Spinal cord (tissue), 10 donors: ENCODE measurements around the gene TTC39B. TPM values are rescaled to one million over a fixed set of nuclear protein-coding genes. Genes with fewer than 3 reads are reported as not detected.

Experiments used
- DNase-seq, 6 donors: peaks; one replicate each; pipeline versions ENCODE4 v3.0.0 to v3.0.0-alpha.2; 2013 to 2015; ENCODE audit warnings: low spot score in 6 of 6, low read depth in 4 of 6
- H3K27ac ChIP-seq: one replicate; pipeline ENCODE4 v1.5.1; 2013; ENCODE audit warnings: low read depth, low read length, control low read depth
- H3K27me3 ChIP-seq: one replicate; pipeline ENCODE4 v1.6.1; 2013; ENCODE audit warnings: low read length; ENCODE audit not compliant: control insufficient read depth, insufficient read depth
- H3K36me3 ChIP-seq: one replicate; pipeline ENCODE4 v1.6.1; 2013; ENCODE audit warnings: low read length; ENCODE audit not compliant: control insufficient read depth, insufficient read depth
- H3K4me1 ChIP-seq: one replicate; pipeline ENCODE4 v1.6.1; 2013; ENCODE audit warnings: low read length; ENCODE audit not compliant: control insufficient read depth, insufficient read depth
- H3K4me3 ChIP-seq: one replicate; pipeline ENCODE4 v1.5.1; 2013; ENCODE audit warnings: low read depth, low read length, control low read depth
- H3K9me3 ChIP-seq: one replicate; pipeline ENCODE4 v1.6.1; 2013; ENCODE audit warnings: low read length; ENCODE audit not compliant: control insufficient read depth, insufficient read depth
- WGBS: methylation state at CpG from one replicate; pipeline ENCODE4 v1.1.5; 2013; ENCODE audit warnings: missing lambda C conversion rate; ENCODE audit not compliant: insufficient coverage; 5-methylcytosine and 5-hydroxymethylcytosine counted together
- polyA plus RNA-seq, 2 donors: library from polyadenylated mRNA; unstranded; fragments of 120-200 nt; gene quantifications; one replicate each; pipeline ENCODE4 v1.2.1, GENCODE V29; 2013; ENCODE audit not compliant: insufficient read length in 2 of 2
- total RNA-seq, 2 donors: library from RNA; depleted of rRNA in 1 of 2; stranded (reverse); fragments of 120-200 nt in 1 of 2; fragments of >200 nt in 1 of 2; gene quantifications; one replicate each; pipeline versions ENCODE4 v1.2.3 to v1.2.4, GENCODE V29; 2013 to 2014
- donor health status: healthy.

Gene TTC39B
- total and polyA plus RNA-seq, 4 donors = 5.3 to 25.2 (median 10.1) TPM

DNA sequence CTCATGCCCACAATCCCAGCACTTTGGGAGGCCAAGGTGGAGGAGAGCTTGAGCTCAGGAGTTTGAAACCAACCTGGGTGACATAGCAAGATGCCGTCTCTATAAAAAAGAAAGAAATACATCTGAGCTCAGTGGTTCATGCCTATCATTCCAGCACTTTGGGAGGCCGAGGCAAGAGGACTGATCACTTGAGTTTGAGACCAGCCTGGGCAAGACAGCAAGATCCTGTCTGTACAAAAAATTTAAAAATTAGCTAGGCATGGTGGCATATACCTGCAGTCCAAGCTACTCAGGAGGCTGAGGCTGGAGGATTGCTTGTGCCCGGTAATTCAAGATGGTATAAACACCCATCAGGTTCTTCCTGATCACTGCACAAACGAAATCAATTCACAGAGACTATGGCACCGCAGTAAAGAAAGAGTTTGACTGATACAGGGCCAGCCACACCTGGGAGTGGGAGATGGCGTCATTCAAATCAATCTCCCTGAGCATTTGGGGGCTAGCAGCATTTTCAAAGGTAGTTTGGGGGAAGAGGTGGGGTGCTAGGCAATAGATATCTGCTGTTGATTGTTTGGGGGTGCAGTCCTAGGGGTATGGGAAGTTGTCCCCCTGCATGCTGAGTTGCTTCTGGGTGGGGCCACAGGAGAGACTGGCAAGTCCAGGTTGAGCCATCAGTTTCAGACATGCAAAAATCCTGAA lies 169.2 kb downstream of the TTC39B start:
- H3K27ac ChIP-seq = no peak overlapping the region
- no peak for DNase-seq
- no peak overlapping the region for H3K4me3 ChIP-seq
- H3K36me3 ChIP-seq = no peaks in the 10 kb centered on the region
- no peaks in the 10 kb centered on the region for H3K9me3 ChIP-seq
- WGBS = 97% methylated on average over 6 of the region's 6 CpGs
- H3K4me1 ChIP-seq = no peaks in the 10 kb centered on the region
- no peaks in the 10 kb centered on the region for H3K27me3 ChIP-seq

DNA sequence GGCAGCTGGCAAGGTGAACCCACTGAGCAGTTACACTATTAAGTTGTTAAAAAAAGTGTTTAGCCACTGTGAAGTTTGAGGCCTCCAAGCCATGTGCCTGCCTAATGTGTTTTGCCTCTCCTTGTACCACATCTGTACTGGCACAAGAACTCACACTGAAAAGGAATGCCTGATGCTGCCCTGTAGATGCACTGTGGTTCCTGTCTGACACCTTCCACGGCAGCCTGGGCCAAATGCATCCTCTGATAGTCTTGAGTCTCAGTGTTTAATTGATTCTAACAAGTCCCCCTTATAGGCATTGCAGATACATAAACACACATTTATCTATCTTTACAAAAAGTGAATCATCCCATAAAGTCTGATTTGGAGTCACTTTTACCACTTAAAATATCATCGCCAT lies 169.9 kb downstream of the TTC39B start:
- no peaks in the 10 kb centered on the region for H3K4me1 ChIP-seq
- no peak for DNase-seq
- H3K27ac ChIP-seq = no peak overlapping the region
- no peaks in the 10 kb centered on the region for H3K27me3 ChIP-seq
- no peaks in the 10 kb centered on the region for H3K36me3 ChIP-seq
- WGBS = 56% methylated on average over 1 of the region's 2 CpGs
- no peaks in the 10 kb centered on the region for H3K9me3 ChIP-seq
- no peak overlapping the region for H3K4me3 ChIP-seq

DNA sequence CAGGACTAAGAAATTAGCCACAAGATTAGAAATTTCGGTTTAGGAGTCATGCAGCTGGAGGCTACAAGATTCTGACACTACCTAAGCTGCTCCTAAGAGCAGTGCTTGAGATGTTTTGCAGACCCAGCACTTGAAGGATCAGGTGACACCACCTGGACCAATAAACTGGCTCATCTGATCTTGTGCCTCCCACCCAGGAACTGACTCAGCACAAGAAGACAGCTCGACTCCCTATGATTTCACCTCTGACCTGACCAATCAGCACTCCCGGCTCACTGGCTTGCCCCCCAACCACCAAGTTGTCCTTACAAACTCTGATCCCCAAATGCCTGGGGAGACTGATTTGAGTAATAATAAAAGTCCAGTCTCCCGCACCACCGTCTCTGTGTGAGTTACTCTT lies 170.4 kb downstream of the TTC39B start:
- no peaks in the 10 kb centered on the region for H3K9me3 ChIP-seq
- no peak overlapping the region for H3K4me3 ChIP-seq
- DNase-seq = no peak
- H3K27ac ChIP-seq = no peak overlapping the region
- H3K4me1 ChIP-seq = no peaks in the 10 kb centered on the region
- H3K36me3 ChIP-seq = no peaks in the 10 kb centered on the region
- no peaks in the 10 kb centered on the region for H3K27me3 ChIP-seq
- 100% methylated on average over 2 of the region's 5 CpGs for WGBS

DNA sequence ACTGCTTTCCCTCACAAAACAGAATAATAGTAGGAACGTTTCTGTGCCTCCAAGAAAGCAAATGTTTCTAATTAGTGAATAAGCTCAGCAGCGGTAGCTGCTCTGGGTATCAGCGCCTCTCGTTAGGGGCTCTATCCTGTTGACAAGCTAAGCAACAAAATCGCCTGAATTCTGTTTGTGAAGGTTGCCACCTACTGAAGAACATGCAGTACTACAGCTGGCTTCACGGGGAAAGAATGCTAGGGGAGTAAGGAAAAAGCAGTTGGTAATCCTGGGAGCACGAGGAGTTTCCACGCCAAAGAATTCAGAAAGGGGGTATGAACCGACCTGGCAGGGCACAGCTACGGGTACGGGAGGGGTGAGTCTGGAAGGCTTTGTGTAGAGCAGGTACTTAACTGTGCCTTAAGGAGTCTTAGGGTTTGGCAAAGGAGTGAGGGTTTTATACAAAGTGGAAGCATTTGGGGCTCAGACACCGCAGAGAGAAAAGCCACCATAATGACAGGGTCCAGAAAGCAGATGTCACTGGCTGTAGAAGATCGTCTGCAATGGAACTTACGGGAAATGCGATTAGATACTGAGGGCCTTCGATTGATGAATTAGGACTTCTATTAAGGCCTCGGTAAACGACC lies 171.7 kb downstream of the TTC39B start:
- DNase-seq = peak; percentile 68 to 96 (median 77)
- no peaks in the 10 kb centered on the region for H3K4me1 ChIP-seq
- no peak overlapping the region for H3K27ac ChIP-seq
- peak overlapping the region; percentile 14 for H3K4me3 ChIP-seq
- no peaks in the 10 kb centered on the region for H3K36me3 ChIP-seq
- H3K9me3 ChIP-seq = no peaks in the 10 kb centered on the region
- no peaks in the 10 kb centered on the region for H3K27me3 ChIP-seq
- WGBS = 14% methylated on average over 15 of the region's 18 CpGs

DNA sequence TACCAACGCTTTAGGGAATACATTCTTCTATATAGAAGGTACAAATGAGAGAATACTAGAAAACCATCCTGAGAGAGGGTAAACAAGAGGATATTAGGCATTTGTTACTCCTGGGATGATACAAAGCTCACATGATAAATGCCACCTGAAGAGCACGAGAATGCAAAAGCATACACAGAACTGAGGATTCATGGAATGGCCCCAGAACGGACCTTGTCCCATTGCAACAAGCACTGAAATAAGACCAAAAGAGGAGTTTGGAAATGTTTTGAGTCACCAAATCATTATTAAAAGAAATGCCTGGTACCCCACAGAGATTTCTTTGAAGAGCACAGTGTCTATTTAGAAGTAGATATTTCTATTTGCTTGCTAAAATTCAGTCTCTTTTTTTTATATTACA lies 173.5 kb downstream of the TTC39B start:
- H3K36me3 ChIP-seq = no peaks in the 10 kb centered on the region
- H3K9me3 ChIP-seq = no peaks in the 10 kb centered on the region
- H3K27ac ChIP-seq = no peak overlapping the region
- WGBS = 100% methylated on average over 1 of the region's 3 CpGs
- no peak overlapping the region for H3K4me3 ChIP-seq
- H3K27me3 ChIP-seq = no peaks in the 10 kb centered on the region
- no peak for DNase-seq
- no peaks in the 10 kb centered on the region for H3K4me1 ChIP-seq

DNA sequence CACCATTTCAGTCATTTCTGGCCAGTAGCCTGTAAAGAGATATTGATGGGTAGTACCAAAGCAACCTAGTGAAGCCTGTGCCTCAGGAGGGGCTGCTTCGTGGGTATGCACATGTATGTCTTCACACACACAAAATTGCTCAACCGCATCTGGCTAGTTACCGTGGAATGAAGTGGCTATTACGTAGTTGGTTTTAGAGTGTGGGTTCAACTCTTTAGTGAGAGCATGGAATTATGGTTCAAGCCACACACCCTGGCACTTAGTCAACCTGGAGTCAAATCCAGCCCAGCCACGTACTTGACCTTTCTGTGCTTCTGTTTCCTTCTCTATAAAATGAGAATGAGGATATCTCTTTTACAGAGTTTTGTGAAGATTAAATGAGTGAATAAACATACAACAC lies 174.9 kb downstream of the TTC39B start:
- no peaks in the 10 kb centered on the region for H3K36me3 ChIP-seq
- H3K4me3 ChIP-seq = no peak overlapping the region
- no peak for DNase-seq
- no peaks in the 10 kb centered on the region for H3K9me3 ChIP-seq
- H3K27me3 ChIP-seq = no peaks in the 10 kb centered on the region
- H3K4me1 ChIP-seq = no peaks in the 10 kb centered on the region
- no peak overlapping the region for H3K27ac ChIP-seq
- 100% methylated on average over 1 of the region's 5 CpGs for WGBS

DNA sequence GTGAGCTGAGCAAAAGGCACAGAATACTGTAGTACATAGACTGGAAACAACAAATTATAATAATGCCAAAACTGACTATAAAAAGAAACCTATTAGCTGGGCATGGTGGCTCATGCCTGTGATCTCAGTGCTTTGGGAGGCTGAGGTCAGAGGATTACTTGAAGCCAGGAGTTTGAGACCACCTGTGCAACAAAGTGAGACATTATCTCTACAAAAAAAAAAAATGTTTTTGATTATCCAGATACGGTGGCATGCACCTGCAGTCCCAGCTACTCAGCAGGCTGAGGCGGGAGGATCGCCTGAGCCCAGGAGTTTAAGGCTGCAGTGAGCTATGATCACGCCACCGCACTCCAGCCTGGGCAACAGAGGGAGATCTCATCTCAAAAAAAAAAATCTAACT lies 175.9 kb downstream of the TTC39B start:
- H3K27ac ChIP-seq = no peak overlapping the region
- H3K4me1 ChIP-seq = no peaks in the 10 kb centered on the region
- H3K9me3 ChIP-seq = no peaks in the 10 kb centered on the region
- H3K27me3 ChIP-seq = no peaks in the 10 kb centered on the region
- no peaks in the 10 kb centered on the region for H3K36me3 ChIP-seq
- no CpG with 5 or more reads among the region's 5 CpGs for WGBS
- DNase-seq = no peak
- no peak overlapping the region for H3K4me3 ChIP-seq

DNA sequence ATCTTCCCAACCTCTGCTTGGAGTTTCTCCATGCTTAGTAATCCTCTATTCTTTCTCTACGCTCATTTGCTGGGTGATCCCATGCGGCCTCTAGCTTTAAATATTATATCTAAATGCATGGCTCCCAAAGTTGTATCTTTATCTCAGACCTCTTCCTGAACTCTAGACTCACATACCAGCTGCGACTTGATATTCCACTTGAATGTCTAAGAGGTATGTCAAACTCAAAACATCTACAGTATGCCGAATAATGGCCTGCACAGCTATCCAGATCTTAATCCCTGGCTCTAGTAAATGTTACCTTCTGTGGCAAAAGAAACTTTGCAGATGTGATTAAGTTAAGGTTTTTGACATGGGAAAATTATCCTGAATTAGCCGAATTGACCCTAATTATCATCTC lies 179.2 kb downstream of the TTC39B start:
- Histone ChIP-seq H3K4me3 (no peak overlapping the region), H3K27me3 (no peaks in the 10 kb centered on the region), H3K27ac (no peak overlapping the region), H3K36me3 (no peaks in the 10 kb centered on the region), H3K4me1 (no peaks in the 10 kb centered on the region), H3K9me3 (no peaks in the 10 kb centered on the region)
- WGBS = 100% methylated on average over 1 of the region's 5 CpGs
- DNase-seq = no peak

DNA sequence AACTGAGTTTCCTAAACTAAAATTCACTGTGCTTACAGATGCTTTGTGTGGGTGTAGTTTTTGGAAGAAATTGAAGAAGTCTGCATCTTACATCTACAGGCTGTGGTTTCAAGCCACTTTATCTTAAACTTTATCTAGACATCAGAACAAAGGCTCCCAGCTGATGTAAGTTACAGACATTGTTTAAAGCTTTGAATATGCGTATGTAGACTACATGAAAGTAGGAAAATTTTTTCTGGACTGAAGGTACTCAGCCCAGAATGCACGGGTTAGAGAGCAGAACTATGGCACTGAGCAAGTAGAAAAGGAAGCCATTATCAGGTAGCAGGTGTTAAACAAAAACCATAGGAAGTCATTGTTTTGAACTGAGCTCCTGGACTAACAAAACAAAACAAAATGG lies 185.4 kb downstream of the TTC39B start:
- Histone ChIP-seq H3K36me3 (no peaks in the 10 kb centered on the region), H3K9me3 (no peaks in the 10 kb centered on the region), H3K27me3 (no peaks in the 10 kb centered on the region), H3K27ac (no peak overlapping the region), H3K4me1 (no peaks in the 10 kb centered on the region), H3K4me3 (no peak overlapping the region)
- 94% methylated on average over 2 of the region's 2 CpGs for WGBS
- no peak for DNase-seq

DNA sequence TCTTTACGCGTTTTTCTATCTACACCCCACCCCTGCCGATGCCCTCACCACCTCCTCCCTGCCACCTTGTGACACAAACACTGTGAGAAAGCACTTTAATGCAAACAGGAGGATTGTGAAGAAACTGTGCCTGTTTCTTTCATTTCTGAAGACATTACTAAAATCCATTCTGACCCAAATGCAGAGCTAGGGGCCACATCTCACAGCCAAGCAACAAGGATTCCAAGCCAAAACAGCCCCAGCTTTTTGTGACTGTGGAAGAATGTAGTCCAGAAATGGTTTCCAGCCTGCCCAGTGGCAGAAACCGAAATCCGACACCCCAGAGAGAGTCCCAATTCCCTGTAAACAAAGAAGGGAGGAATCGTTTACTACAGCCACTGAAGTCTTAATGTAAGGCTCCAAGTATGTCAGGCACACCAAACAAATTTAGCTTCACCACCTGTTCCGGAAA lies 190.9 kb downstream of the TTC39B start:
- Histone ChIP-seq H3K27me3 (no peaks in the 10 kb centered on the region), H3K4me1 (peaks cover 3% of the 10 kb centered on the region), H3K9me3 (no peaks in the 10 kb centered on the region), H3K36me3 (no peaks in the 10 kb centered on the region), H3K27ac (peak overlapping the region; percentile 54), H3K4me3 (no peak overlapping the region)
- 58% methylated on average over 5 of the region's 7 CpGs for WGBS
- DNase-seq = peak in 1 of 6 donors; percentile 57
